DOHH2 (cell line): ENCODE measurements around the gene LSM7.

ENCODE experiments used
- CTCF ChIP-seq: fragments of 200-600 bp; sonication (generic); IDR thresholded peaks from one replicate; pipeline ENCODE4 v1.5.1; 2014; ENCODE audit warnings: antibody characterized with exemption, mild to moderate bottlenecking, low read depth, low read length; ENCODE audit not compliant: poor library complexity, severe bottlenecking
- EZH2phosphoT487 ChIP-seq: fragments of 200-600 bp; sonication (generic); IDR thresholded peaks from 2 replicates; pipeline ENCODE4 v1.6.1; 2017; ENCODE audit warnings: borderline replicate concordance, mild to moderate bottlenecking, antibody characterized with exemption, low read length, moderate library complexity, mixed read lengths

DNA sequence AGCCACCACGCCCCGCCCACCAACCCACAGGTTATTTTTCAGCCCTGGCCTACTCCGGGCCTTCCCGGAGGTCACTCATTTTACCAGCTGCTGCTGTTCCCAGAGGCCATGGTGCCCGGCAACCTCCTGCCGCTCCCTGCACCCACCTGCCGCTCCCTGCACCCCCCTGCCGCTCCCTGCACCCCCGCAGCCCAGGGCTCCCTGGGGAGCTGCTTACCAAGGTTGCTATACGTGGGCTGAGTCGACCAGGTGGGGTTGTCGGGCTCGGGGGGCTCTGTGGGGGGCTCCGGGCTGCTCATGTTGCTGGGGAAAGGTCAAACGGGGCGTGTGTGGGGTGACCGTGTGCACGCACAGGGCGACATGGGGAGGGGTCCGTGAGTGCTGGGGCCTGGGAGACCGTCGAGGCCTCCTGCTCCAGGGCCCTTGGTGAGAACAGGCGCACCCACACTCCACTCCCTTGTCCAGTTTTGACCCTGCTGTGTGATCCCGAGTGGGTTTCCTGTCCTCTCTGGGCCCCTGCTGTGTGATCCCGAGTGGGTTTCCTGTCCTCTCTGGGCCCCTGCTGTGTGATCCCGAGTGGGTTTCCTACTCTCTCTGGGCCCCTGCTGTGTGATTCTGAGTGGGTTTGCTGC is 47.6 kb downstream of the LSM7 start:
- no peak for TF ChIP-seq CTCF
- TF ChIP-seq EZH2phosphoT487: no peak
